Brain microvascular endothelial cell (primary cell): ENCODE data around the gene CEACAM8.

Experiments used
- DNase-seq: peaks from one replicate; pipeline ENCODE4 v3.0.0-alpha.2; 2020
- H3K27ac ChIP-seq: fragments of 250-450 bp; sonication (Bioruptor Pico); 2 replicates; pipeline ENCODE4 v1.5.1; 2020; ENCODE audit warnings: mild to moderate bottlenecking, moderate library complexity
- H3K27me3 ChIP-seq: fragments of 250-450 bp; sonication (Bioruptor Pico); replicated peaks from 2 replicates; pipeline ENCODE4 v1.5.1; 2020; ENCODE audit warnings: mild to moderate bottlenecking
- H3K36me3 ChIP-seq: fragments of 250-450 bp; sonication (Bioruptor Pico); replicated peaks from 2 replicates; pipeline ENCODE4 v1.5.1; 2020; ENCODE audit warnings: mild to moderate bottlenecking
- H3K4me3 ChIP-seq: 2 replicates; pipeline ENCODE4 v1.5.1; 2011; ENCODE audit warnings: low read depth, mild to moderate bottlenecking, control low read depth, low read length, moderate library complexity
- in situ Hi-C: cut with HindIII; loops from 2 replicates; pipeline ENCODE4 v1.10.0; 2017; ENCODE audit warnings: low sequenced_read_pairs, low pct_ligation_motif_present
- TF ChIP-seq, protein P1 (sequence below): IDR thresholded peaks from 2 replicates; pipeline ENCODE4 v1.5.1; 2011; ENCODE audit warnings: low read depth, mild to moderate bottlenecking, moderate library complexity, low read length, control low read depth, inconsistent platforms; ENCODE audit errors: missing control alignments

Gene CEACAM8

DNA sequence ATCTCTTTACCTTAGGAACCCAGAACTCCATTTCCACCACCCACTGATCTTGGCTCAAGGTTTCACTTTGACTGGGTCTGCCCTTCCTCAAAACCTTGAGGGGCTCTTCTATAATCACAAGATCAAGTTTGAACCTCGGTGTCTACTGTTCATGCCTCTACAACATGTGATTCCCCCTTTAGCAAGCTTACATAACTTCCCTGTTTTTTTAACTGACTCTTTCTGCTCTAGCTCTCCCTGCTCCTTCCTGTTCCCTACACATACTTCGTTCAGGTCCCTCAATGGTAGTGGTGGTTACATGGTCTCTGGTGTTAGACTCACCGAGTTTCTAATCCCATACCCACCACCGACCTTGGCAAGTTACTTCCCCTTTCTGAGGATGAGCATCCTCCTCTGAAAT is 26.7 kb downstream of the CEACAM8 start:
- Histone ChIP-seq H3K27ac (no peak overlapping the region), H3K4me3 (no peak overlapping the region), H3K36me3 (no peaks in the 10 kb centered on the region), H3K27me3 (no peaks in the 10 kb centered on the region)
- TF ChIP-seq, protein P1, sequence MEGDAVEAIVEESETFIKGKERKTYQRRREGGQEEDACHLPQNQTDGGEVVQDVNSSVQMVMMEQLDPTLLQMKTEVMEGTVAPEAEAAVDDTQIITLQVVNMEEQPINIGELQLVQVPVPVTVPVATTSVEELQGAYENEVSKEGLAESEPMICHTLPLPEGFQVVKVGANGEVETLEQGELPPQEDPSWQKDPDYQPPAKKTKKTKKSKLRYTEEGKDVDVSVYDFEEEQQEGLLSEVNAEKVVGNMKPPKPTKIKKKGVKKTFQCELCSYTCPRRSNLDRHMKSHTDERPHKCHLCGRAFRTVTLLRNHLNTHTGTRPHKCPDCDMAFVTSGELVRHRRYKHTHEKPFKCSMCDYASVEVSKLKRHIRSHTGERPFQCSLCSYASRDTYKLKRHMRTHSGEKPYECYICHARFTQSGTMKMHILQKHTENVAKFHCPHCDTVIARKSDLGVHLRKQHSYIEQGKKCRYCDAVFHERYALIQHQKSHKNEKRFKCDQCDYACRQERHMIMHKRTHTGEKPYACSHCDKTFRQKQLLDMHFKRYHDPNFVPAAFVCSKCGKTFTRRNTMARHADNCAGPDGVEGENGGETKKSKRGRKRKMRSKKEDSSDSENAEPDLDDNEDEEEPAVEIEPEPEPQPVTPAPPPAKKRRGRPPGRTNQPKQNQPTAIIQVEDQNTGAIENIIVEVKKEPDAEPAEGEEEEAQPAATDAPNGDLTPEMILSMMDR, result no peak
- in situ Hi-C loops, result no loop called here
- no peak for DNase-seq

DNA sequence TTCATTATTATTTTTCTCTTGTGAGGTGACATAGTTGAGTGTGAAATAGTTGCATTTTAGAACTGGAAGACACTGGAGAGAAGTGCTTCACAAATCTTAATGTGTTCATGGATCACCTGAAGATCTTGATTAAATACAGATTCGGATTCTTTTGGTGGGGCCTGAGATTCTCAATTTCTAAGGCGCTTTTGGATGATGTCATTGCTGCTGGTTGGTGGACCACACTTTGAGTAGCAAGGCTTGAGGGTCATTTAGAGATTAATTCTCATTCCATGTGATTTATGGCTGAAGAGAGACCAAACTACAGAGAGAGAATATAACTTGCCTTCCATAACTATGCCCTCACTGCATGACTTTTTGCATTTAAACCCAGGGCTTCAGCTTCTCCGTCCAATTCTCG is 27.2 kb downstream of the CEACAM8 start:
- no peak overlapping the region for H3K27ac ChIP-seq
- no peak for DNase-seq
- H3K4me3 ChIP-seq, result no peak overlapping the region
- no peaks in the 10 kb centered on the region for H3K36me3 ChIP-seq
- TF ChIP-seq, protein P1, result no peak
- in situ Hi-C loops, result no loop called here
- no peaks in the 10 kb centered on the region for H3K27me3 ChIP-seq

DNA sequence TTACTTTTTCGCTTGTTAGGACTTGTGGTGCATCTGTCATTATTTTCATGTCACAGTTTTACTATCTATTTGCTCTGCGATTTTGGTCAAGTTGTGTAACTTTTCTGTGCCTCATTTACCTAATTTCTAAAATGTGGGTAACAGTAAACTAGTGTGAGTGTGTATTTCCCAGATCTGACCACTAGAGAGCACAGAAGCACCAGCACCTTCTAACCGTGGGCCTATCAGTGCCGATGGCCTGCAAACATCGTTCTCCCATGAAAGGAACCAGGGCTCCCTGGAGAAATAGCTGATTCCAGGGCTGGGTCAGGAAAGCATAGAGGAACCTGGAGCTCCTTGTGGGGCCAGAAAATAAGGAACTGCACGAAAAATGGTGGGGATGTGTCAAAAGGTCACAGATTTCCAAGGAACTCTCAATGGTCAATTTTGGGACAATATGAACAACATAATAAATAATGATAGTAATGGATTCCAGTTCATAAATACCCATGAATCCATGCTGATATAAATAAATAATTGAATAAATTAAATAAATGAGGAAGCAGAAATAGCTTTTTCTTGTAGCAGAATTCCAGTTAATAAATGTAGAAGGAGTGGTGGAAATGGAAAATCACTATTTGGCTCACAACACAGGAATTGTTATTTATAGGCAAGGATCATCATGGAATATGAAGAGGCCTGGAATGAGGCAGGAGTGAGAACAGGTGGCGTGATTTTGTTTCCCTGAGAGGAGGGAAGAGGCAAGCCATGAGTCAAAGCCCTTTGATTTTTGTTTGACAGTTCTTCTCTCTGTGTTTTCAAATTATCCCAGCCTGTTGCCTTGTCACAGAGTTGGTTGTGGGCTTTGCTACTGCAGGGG is 31.1 kb downstream of the CEACAM8 start:
- TF ChIP-seq, protein P1, result peak; percentile 72
- Histone ChIP-seq H3K4me3 (no peak overlapping the region), H3K36me3 (no peaks in the 10 kb centered on the region), H3K27me3 (peaks cover 24% of the 10 kb centered on the region), H3K27ac (no peak overlapping the region)
- in situ Hi-C loops, result no loop called here
- peak; percentile 36 for DNase-seq

DNA sequence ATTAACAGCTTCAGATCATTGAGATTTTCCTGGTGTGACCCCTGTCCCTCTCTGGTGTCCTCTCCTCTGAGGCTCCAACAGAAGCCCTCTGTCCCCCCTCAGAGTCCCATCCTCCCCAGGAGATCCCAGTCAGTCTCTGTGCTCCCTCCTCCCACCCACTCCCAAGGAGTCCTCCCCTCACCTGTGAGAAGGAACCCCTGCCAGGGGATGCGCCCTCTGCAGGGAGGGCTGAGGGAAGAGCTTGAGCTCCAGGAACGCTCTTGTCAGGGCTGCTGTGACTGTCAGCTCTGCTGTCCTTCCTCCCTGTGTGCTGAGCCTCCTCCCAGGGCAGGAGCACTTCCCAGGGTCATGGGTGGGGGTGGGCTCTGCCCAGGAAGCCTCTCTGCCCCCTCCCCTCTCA is 33.2 kb downstream of the CEACAM8 start:
- no peaks in the 10 kb centered on the region for H3K36me3 ChIP-seq
- no peak overlapping the region for H3K4me3 ChIP-seq
- TF ChIP-seq, protein P1, result peak; percentile 4
- peaks cover 27% of the 10 kb centered on the region for H3K27me3 ChIP-seq
- H3K27ac ChIP-seq, result no peak overlapping the region
- in situ Hi-C loops, result no loop called here
- DNase-seq, result no peak

DNA sequence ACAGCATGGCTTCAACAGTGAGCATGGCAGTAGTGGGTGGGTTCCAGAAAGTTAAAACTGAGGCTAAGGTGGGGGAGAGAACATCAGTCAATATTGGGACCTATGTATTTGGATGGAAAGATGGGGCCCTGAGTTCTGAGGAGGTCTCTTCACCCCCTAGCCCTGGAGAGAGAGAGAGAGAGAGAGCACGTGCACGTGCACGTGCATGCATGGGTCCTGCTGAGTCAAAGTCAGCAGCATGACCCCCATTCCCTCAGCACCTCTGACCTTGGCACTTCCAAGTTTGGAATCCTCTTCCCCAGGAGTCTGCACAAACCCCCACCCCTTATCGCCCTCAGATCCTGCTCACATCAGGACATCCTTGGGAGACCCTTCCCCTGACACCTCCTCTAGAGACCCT is 34.0 kb downstream of the CEACAM8 start:
- in situ Hi-C loops, result no loop called here
- no peak overlapping the region for H3K4me3 ChIP-seq
- DNase-seq, result no peak
- TF ChIP-seq, protein P1, result no peak
- peaks cover 31% of the 10 kb centered on the region for H3K27me3 ChIP-seq
- H3K36me3 ChIP-seq, result no peaks in the 10 kb centered on the region
- H3K27ac ChIP-seq, result no peak overlapping the region
